Right lobe of liver (tissue), 4 donors: ENCODE results near the gene STX11.

ENCODE experiments used
- CTCF ChIP-seq, 4 donors: fragments of 200-600 bp in 3 of 4; fragments of 450-650 bp in 1 of 4; IDR thresholded peaks; one replicate each; pipeline versions ENCODE4 v1.5.1 to v1.8.0; 2016 to 2022; ENCODE audit warnings: antibody characterized with exemption in 4 of 4, mild to moderate bottlenecking in 2 of 4
- POLR2A ChIP-seq: fragments of 450-650 bp; IDR thresholded peaks from one replicate; pipeline ENCODE4 v1.6.1; 2017; ENCODE audit warnings: antibody characterized with exemption, mild to moderate bottlenecking
- donor health status: DM: no; HTN: no; CAD: no.
- donor health status: DM: no; HTN: no; CAD: no.
- donor health status: DM: no; HTN: yes; CAD: no.

GRCh38 chr6:144104898-144105487 lies 45.3 kb upstream of the STX11 start:
- TF ChIP-seq CTCF (IDR thresholded peaks at IDR 0.05) (peak; percentile 66 to 79 (median 69)), POLR2A (no peak)
